Stimulated activated CD8-positive, alpha-beta memory T cell treated with anti-CD3 and anti-CD28 coated beads, Interleukin-7, amount 100 ng/mL, for 4 hours (primary cell): ENCODE data around the gene SEC31A.
"Not testable (repeated sequence)": the region's sequence is repeated elsewhere in the genome, so short reads cannot be mapped to it uniquely, and the experiment has no call there.

ENCODE experiments used
- DNase-seq, 2 donors: peaks; one replicate each; pipeline ENCODE4 v3.0.0-alpha.2; 2020; ENCODE audit warnings: low read depth in 2 of 2

Gene SEC31A, protein sequence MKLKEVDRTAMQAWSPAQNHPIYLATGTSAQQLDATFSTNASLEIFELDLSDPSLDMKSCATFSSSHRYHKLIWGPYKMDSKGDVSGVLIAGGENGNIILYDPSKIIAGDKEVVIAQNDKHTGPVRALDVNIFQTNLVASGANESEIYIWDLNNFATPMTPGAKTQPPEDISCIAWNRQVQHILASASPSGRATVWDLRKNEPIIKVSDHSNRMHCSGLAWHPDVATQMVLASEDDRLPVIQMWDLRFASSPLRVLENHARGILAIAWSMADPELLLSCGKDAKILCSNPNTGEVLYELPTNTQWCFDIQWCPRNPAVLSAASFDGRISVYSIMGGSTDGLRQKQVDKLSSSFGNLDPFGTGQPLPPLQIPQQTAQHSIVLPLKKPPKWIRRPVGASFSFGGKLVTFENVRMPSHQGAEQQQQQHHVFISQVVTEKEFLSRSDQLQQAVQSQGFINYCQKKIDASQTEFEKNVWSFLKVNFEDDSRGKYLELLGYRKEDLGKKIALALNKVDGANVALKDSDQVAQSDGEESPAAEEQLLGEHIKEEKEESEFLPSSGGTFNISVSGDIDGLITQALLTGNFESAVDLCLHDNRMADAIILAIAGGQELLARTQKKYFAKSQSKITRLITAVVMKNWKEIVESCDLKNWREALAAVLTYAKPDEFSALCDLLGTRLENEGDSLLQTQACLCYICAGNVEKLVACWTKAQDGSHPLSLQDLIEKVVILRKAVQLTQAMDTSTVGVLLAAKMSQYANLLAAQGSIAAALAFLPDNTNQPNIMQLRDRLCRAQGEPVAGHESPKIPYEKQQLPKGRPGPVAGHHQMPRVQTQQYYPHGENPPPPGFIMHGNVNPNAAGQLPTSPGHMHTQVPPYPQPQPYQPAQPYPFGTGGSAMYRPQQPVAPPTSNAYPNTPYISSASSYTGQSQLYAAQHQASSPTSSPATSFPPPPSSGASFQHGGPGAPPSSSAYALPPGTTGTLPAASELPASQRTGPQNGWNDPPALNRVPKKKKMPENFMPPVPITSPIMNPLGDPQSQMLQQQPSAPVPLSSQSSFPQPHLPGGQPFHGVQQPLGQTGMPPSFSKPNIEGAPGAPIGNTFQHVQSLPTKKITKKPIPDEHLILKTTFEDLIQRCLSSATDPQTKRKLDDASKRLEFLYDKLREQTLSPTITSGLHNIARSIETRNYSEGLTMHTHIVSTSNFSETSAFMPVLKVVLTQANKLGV

DNA sequence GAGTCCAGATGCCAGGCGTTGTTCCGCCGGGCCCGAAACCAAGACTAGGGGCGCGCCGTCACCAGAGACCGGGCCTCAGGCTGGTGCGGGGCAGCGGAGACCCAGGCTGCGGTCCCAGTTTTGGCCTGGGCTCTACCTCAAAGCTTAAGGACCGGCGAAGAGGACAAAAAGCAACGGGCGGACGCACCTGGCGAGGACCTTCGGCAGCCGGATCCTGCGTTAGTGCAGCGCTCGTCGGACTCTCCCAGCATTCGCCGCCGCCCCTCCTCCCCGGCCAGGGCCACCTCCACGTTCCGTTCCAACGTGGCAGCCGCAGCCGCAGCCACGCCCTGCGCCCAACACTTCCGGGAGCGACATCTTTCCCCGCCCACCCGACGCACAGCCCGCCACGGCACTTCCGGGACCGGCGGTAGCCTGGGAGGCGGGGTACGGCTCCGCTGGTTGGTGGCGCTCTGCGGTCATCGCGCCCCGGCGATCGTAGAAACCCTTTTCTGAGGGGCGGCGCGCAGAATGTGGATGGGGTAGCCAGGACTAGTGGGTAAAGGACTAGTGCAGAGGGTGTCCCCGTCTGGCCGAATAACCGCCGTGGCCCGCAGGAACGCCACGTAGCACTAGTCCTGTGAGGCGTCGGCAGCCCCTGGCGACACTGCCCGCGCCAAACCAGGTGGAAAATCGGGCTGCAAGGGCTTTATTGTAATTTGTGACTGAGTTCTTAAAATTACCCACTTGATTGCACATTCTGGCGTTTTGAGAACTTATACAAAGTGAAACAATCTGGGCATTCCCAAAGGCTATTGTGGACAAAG lies at the start of gene SEC31A:
SEC31A (minus strand) TSS at position 253 of the 806 bp plus-strand sequence. CDS start 9,217 bp downstream, outside the sequence.
- DNase-seq = peak; percentile 92 to 97

DNA sequence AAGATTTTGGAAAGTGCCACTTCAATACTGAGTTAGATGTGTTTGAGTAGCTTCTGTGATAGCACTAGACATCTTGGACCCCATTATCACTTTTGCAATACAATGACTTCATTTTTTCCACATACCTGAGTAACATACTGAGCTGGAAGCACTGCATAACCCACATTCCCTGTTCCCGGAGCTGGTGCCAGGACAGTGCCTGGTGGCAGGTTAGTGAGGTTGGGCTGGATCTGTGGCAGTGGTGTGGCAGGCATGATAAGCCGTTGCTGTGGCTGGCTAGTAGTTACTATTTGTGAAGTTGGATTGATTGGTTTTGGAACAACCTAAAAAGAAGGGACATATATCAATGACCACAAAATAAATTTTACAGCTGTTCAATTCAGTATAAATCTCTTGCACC lies 48.5 kb upstream of the SEC31A start:
- DNase-seq = no peak

DNA sequence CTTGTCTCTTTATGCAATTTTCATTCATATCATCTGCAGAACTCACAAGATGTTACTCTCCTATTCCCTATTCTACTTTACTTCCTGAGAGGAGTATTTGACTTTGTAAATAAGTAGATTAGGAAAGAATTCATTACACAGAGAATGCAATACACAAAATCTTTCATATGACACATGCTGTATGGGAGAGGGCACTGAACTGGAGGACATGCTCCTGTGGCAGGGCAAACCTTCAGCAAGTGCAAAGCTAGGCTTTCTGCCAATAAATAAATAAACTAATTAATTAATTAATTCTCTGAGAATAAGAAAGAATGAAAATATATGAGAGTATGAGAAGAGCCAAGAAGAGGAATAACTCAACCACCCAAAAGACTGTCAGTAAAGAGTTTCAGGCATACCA lies 43.5 kb upstream of the SEC31A start:
- DNase-seq = no peak

DNA sequence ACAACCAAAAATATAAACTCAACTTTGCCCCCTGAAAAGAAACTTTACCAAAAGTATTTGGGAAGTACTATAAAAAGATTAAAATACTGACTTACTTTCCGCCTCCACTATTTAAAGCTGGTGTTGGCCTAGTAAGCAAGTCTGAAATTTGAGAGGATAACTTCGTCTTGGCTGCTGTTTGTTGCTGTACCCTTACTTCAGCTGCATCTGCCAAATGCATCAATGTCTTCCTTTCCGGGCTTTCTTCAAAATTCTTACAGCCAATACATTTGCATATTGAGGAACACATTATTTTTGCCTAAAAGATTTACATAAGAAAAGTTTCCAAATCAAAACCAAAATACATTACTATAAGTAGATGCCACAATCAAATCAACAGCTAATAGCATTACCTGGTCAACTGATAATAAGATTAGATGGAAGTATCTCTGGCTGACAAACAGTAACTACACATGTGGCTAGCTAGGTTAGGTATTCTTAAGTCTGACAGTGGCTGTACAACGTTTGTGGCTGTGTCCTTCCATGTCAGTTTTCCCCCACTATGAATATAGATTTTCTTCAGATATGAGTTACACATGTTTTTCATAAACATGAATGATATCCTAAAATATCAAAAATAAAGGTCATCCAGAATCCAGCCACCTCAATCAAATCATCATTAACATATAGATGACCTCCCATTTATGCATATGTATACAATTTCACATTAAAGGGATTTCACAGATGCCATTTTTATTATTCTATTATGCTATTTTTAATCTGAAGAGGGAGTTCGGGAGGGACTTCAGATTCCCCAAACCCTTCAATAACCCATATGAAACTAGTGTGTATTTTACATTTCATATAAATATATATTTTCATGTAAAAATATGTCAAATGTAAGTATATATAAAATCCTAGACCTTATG lies 40.1 kb upstream of the SEC31A start:
- DNase-seq = no peak

DNA sequence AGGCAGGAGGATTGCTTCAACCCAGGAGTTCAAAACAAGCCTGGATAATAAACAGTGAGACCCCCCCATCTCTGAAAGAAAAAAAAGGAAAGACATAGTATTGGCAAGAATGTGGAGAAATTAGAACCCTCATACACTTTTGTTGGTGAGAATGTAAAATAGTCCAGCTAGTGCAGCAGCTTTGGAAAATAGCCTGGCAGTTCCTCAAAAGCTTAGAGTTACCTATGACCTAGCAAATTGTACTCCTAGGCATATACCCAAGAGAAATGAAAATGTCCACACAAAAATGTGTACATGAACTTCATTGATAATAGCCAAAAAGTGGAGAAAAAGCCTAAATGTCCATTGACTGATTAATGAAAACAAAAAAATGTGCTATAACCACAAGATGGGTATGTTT lies 30.8 kb upstream of the SEC31A start:
- no peak for DNase-seq

DNA sequence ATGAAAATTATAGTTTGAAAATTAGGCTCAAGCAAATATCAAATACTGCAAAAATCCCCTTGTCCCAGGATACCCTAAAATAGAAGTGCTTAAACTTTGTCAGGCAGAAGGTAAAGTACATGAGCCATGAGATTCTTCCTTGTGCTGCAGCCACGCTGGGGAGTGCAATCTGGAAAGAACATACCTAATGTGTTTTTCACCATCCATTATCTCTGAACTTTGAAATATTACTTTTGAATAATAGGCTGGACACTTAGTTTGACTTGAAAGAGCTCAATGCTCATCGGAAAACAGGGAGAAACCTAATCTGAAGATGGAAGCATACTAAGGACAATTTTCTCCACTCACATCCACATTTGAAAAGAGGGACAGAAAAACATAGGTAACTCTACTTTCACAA lies 28.4 kb upstream of the SEC31A start:
- no peak for DNase-seq

DNA sequence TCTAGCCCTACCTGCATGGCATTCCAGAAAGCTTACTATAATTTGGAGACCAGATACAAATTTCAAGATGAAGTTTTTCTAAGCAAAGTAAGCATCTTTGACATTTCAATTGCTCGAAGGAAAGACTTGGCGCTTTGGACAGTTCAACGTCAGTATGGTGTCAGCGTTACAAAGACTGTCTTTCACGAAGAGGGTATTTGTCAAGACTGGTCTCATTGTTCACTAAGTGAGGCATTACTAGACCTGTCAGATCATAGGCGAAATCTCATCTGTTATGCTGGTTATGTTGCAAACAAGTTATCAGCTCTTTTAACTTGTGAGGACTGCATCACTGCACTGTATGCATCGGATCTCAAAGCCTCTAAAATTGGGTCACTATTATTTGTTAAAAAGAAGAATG lies 27.1 kb upstream of the SEC31A start:
- DNase-seq = no peak

DNA sequence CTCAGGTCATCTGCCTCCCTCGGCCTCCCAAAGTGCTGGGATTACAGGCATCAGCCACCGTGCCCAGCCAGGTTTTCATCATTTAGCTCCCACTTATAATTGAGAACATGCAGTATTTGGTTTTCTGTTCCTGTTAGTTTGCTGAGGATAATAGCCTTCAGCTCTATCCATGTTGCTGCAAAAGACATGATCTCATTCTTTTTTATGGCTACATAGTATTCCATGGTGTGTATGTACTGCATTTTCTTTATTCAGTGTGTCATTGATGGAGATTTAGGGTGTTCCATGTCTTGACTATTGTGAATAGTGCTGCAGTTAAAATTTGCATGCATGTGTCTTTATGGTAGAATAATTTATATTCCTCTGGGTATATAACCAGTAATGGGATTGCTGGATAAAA lies 23.0 kb upstream of the SEC31A start:
- not testable (repeated sequence) for DNase-seq

DNA sequence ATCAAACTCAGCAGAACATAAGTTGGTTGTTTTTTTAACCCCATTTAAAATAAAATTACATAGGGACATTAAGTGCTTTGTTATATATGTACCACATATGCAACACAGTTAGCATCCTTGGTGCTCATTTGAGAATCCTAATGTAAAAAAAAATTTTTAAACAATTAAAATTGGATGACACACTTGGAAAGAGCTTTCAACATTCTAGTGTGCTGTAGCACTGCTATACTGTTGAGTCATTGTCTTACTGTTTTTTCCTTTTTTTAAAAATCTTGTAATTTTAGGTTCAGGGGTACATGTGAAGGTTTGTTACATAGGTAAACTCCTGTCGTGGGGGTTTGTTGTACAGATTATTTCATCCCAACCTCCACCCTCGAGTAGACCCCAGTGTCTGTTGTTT lies 22.4 kb upstream of the SEC31A start:
- no peak for DNase-seq

DNA sequence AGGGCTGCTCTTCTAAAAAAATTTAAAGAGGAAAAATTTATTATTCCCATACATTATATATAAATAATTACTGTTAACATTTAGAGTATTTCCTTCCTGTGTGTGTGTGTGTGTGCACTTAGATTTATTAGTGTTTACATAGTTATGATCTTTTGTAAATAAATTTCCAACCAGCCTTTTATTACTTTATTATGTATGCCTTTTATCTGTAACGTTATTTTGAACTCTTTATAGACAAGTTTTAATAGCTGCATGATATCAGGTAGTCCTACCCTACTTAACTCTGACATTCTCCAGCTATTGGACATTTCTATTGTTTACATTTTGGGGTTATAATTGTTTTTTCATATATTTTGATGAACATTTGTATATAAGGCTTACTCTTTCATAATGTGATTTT lies 18.4 kb upstream of the SEC31A start:
- no peak for DNase-seq

DNA sequence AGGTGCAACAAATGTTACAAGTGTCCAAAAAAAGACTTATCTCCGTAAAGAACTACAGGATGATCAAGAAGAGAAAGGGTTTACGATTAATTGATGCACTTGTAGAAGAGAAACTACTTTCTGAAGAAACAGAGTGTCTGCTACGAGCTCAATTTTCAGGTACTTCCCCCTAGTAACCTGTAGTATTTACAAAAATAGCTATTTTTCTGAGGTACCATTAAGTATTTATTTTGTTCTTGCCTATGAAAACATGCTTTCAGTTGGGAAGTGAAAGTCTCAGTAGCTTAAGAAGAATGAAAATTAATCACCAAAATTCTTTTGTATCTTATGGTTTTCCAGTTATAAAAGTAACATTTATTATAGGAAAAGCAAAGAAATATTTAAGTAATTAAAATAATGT lies 15.5 kb upstream of the SEC31A start:
- DNase-seq = no peak

DNA sequence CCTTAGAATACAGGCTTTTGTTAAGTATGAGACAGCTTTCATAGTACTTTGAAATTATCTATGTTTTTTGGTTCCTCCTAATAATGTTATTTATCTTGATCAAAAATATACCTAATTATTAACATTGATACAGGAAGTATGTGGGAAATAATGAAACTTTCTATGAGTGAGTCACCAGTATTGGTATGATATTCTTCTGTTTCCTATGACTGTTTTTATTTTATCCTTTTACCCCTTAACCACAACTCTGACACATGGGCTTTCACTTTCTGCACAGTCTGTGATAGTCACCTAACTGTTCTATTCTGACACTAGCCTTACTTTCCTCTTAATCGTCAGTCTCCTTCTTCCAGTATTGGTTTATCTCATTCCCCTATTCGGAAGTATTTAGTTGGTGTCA lies 14.3 kb upstream of the SEC31A start:
- no peak for DNase-seq

DNA sequence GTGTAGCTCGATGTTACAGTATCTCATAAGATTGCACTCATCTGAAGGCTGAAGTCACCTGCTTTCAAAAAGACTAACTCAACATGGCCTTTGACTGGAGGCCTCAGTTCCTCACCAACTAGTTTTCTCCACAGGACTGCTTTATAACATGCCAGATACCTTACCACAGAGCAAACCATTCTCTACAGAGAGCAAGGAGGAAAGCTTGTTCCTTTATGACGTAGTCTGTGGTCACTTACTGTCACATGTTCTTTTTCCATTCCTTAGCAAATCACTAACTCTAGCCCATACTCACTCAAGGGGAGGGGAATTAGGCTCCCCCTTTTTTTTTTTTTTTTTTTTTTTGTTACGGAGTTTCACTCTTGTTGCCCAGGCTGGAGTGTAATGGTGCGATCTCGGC lies 12.8 kb upstream of the SEC31A start:
- no peak for DNase-seq

DNA sequence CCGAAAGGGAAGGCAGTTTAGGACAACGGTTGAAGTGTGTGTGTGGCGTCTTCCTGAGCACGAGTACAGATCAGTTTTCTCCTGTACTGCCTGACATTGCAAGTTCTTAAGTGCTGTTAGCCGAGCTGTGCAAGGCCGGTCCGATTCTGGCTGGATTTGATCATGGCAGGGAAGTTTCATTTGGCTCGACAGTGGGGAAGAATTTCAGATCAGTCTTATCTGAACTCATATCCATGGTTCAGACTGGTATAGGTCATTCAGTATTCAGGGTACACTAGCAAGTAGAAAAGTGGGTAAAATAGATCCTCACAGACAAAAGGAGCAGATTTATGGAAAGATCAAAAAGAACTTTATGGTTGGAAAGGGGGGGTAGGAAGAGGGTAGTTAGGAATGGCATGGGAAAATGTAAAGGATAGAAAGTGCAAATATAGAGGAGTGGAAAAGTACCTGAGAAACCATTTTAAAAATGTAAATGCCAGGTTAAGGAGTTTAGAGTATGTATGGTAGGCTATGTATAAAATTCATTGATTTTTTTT lies 10.3 kb upstream of the SEC31A start:
- no peak for DNase-seq

DNA sequence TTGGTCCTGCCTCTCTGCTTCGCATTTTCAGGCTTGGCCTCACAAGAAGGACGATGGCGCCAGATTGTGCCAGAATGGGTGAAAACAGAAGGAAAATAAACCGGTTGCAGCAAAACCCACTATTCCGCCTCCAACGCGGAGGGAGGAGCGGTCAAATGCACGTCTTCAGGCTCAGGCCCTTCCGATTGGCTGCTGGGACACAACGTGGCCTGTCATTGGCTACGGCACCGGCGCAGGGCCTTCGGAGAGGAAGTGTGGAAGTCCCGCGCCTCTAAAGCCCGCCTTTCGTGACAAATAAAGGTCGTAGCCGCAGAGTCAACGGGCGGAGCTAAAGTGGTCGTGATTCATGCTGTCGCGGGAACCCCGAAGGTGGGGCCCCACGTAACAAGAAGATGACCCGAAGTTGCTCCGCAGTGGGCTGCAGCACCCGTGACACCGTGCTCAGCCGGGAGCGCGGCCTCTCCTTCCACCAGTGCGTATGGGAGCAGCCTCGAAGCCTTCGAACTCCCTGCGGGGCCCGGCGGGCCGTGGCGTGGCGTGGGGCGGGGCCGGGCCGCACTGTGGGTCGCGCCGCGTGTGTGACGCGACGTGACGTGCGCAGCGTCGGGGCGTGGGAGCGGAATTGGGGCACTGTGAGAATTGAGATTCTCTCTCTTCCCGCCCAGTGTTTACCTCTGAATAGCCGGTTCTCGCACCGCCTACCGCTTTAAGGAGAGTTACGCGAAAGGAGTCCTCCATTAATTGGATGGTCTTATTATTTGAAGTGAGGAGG lies 9.6 kb upstream of the SEC31A start, which contains the start of gene THAP9:
THAP9 (plus strand) TSS at position 325 of the 772 bp plus-strand sequence; CDS start at position 393, 68 bp downstream.
- DNase-seq = peak; percentile 98 to 99

DNA sequence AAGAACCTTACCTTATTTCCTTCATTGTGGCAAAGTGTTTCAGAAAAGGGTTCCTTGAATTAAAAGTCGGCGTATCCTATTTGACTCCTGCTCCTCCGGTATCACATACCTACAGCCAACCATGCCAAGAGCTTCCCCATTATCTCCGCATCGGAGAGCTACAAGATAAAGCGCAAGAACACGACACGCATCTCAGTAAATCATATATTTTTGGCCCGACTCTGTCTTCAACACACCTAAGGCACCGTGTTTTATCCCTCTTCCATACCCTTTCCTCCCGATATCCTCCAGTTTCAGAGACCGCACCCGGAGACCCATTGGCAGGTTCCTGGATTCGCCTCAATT lies 9.1 kb upstream of the SEC31A start:
- no peak for DNase-seq

DNA sequence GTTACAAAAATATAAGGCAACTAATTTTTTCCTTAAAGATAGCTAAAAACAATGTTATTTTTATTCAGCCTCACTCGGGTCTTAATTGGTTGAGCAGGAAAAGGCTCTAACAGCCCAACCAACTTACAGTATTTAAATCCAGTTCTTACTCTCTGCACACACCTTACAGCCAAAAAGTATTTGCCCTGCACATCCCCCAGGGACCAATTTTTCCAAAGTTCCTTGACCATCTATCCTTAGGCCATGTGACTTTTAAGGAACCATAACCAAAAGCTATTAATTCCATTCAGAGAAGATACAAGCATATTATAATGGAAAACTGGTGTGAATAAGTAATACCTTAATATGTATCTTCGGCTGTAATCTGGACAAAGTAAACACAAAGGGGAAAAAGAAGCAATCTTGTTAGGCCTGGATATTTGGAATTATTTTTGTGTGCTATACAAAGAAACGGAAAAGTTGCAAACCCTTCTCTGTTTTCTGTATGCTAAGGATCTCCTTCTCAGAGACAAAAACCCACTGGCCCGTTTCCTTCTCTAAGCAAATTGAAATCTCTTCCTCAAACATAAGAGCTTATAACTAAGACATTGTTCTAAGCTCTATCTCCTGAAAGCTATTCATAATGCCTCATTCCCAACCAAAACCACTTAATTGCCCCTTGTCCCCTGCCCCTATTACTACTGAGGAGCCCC lies 8.6 kb upstream of the SEC31A start:
- DNase-seq = no peak
